GM19239 (cell line): ENCODE data around the gene CLCNKB.
"Not testable (repeated sequence)": the region's sequence is repeated elsewhere in the genome, so short reads cannot be mapped to it uniquely, and the experiment has no call there.

Experiments
- DNase-seq: peaks from one replicate; pipeline ENCODE4 v3.0.0; 2011; ENCODE audit warnings: low spot score; ENCODE audit not compliant: insufficient read length
- FAIRE-seq: peaks from 2 replicates; lab custom pipeline; 2011; peaks lifted over from hg19 to GRCh38; lab: Jason Lieb, UNC

Gene CLCNKB

DNA sequence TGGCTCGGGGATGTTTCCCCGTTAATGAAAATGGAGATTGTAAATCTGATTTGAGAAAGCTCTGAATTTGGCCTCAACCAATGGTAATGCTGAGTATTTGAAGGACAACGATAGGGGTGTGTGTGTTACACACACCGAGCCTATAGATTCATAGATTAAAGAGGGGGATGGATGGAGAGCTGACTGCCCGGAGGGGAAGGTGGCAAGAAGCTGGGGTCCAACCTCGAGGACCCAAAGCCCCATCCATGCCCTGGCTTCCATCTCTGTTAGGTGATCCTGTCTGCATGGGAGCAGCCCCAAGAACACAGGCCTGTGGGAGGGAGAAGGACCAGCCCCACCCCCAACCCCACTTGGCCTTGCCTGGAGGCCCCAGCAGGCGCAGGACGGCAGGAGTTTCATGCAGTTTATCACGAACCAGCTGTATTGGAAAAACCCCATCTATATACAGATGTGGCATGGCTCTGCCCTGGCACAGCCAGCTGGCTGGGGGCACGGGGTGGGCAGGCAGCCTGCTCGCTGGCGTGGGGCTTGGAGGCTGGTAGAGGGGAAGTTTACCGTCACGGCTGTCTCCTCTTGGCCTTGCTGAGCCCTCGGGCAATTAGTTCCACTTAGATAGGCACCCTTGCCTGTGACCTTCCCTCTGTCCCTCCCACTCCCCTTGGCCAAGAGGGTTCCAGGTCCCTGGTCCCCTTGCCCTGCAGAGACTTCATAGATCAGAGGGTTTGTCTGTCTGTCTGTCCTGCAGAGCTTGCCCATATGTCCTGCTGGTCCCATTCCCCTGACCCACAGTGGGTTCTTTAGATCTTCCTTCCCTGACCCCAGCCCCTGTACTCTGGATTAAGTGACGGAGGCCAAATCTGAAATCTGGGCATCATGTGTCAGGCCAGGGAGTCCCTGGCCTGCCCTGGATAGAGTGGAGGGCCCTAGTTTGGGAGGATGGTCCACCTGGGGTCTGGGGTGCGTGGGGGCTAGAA is 28.8 kb upstream of the CLCNKB start:
- FAIRE-seq (no peak), DNase-seq (no peak)

DNA sequence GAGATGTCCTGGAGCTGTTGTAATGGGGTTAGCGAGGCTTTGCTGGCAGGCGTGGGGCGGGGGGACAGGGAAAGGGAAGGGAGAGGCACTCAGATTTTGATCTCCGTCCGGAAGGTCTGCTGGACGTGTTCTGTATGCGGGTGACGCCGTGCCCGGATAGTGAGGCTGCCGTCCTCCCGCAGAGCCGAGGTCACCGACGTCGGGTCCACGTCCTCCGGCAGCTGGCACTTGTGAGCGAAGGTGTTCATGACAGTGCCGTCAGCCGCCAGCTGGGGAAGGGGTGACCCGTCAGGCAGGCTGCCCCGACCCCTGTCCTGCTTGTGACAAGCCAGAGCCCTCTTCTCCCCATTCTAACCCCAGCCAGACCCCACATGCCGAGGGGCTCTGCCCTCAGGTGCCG is 28.1 kb upstream of the CLCNKB start:
- no peak for DNase-seq
- no peak for FAIRE-seq

DNA sequence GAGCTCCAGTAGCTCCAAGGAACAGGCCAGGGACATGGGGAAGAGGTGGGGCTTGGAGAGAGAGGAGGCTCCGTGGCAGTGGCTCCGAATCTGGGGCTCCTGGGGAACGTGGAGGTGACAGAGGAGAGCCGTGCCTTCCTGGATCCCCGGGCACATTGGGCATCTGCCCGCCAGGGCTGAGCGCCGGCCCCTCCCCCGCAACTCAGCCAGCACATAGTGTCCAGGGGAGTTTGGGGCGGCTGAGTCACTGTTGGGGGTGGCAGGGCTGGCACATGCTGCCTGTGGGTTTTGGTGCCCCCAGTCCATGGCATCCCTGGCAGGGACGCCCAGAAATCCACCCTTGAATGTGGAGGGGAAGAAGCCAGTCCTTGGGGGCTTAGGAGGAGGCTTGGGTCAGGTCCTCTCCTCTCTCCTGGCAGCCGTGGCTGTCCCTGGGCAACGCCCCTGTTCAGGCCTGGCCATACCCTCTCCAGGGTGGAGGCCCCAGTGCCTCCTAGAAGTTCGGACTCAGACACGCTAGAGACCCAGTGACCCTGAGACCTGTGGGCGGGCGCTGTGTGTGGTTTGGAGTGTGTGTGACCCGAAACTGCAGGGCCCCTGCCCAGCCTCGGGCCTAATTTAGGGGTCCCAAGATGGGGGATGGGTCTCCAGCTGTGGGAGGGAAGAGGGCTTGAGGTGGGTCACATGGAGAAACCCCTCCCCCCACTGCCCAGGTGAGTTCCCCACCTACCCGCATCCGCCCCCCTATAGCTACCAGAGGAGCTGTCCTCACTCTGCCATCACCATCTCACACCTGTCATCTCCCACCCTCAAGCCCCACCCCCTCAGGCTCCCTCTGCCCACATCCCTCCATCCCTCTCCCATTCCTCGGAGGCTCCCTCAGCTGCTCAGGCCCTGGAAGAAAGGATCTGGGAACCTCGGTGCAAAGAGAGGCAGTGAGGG is 27.4 kb upstream of the CLCNKB start:
- no peak for FAIRE-seq
- DNase-seq, result no peak

DNA sequence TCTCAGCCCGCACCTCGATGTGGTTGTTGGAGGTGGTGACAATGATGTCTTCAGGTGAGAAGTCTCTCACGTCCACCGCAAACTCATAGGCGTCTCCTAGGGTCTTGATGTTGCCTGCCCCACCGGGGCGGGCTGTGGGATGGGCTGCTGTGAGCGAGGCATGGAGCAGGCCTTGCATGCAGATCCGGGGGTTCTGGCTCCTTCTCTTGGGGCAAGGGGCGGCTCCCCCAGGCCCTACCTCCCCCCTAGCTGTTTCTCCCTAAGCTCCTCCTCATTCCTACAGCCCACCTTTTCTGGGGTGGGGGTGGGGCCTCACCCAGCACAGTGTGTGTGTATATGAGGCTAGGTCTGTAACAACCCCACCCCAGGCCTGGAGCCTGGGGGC is 26.5 kb upstream of the CLCNKB start:
- DNase-seq (no peak), FAIRE-seq (no peak)

DNA sequence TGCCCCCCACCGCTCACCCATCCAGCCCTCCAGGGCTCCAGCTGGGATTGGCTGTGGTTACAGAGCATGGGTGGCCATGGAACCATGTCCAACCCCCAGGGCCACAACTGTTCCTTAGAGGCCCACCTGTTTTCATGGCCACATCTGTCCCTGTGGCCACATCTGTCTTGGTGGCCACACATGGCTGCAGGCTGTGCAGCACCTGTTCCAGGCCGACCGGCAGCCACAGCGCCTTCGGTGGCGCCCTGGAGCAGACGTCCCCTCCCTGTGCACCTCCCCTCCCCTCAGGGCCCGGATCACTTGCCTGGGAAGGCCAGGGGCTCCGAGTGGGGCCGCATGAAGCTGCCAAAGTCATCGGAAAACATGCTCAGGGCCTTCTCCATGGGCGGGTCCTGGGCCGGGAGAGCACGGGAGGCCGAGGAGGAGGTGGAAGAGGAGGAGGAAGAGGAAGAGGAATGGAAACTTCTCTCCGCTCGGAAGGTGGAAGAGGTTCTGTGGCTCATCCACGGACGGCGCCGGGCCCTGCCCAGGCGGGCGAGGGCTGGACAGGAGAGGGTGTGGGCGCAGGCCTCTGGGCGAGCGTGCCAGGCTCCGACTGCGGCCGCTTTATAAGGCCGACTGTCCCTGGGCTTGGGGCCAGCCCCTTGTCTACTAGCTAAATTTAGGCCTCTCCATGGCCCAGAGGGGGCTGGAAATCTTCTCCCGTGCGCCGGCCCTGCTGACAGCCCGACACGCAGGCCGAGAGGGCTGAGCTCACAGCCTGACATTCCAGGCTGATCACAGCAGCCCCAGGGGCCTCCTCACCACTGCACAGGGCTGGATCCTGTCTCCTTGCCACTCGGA is 25.9 kb upstream of the CLCNKB start, which contains the start of gene HSPB7:
HSPB7 (minus strand) TSS at position 583 of the 843 bp plus-strand sequence; CDS start at position 503, 80 bp downstream.
- DNase-seq (no peak), FAIRE-seq (no peak)

DNA sequence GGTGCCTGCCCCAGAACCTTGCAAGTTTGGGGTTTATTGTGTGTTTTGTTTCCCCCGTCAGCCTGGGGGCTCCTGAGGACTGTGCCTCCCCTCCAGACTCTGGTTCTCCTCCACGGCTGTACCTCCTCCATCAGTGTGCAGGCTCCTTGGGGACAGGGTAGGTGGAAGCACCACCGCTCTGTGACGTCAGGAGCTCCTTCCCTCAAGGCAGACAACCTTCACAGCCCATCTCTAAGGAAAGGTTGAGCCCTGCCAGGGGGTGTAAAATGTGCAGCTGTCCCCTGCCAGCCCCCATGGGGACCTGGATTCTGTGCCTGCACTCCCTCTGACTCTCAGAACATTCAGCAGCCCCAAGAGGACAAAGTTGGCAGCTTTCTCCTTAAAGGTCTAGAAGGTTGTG is 25.3 kb upstream of the CLCNKB start:
- DNase-seq (no peak), FAIRE-seq (no peak)

DNA sequence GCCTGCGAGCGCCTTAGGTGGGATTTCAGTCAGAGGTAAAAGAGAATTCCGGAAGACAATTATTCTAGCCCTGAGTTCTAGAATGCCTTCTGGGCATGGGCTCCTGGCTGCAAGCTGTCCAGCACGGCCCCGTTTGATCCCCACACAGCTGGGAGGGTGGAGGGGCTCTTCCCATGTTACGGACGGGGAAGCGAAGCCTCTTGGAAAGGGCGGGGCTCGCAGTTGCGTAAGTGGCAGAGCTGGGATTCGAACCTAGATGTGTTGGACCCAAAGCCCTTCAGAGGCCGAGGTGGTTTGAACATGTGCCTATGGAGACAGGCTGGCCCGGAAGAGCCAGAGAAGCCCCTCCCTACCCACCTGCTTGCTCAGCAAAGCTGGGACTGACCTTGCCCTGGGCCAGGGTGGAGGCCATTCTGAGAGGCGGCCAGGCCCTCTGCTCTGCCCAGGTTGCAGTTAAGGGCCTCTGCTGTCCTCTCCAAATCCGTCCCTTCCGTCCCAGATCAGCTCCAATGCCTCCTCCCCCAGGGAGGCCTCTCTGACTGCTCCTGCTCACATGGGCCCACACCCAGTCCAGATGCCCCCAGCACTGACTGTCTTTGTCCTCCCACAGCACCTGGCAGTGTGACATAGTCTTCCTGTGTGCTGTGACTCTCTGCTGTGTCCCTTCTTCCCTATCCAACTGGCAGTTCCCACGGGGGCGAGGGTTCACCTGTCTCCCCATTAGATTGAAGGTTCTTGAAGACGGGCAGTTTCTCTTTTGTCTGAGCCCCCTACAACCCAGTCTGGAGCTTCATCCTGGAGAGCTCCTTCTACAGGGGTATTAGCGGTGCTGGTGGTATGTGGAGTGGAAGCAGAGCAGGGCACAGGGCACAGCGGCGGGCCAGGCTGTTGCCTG is 24.6 kb upstream of the CLCNKB start:
- FAIRE-seq, result no peak
- DNase-seq, result no peak

DNA sequence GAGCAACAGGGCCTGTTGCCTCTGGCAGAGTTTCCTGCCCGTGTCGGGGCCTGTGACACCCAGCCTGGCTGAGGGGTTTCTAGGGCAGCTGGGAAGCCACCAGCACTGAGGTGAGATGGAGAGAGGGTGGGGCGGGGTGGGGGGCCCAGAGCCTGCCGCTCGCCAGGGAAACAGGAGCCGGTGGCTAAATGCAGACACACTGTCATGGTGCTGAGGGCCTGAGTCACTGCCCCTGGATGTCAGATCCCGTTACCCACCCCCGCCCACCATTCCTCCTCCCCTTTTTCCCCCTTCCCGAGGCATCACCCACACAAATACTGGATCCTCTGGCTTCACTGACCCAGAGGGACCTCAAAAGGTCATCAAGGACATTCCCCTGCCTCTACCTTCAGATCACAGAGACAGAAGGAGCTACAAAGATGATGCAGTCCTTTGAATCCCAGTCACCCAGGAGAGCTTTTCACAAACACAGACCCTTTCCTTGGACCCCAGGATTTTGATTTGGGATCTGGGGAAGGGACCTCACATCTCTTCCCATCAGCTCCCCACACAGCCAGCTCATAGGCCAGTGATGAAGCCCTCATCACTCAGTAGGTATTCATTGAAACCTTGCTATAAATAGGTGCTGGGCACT is 23.8 kb upstream of the CLCNKB start:
- no peak for FAIRE-seq
- DNase-seq, result no peak

DNA sequence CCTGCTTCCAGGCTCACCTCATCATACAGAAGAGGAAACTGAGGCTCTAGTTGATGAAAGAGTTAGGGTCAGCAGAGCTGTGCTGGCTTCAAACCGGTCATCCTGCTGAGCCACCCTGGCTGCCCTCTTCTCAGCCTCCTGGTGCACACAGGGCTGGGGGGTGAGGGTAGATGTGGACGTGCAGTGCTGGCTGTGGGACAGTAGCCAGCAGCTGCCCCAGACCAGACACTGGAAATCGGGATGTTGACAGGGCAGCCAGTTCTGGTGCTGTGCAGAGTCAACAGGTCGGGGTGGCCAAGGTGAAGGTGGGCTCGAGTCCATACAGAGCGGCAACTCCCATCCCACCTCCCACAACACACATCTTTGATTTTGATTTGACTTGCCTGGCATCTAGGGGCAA is 23.3 kb upstream of the CLCNKB start:
- DNase-seq (no peak), FAIRE-seq (no peak)

DNA sequence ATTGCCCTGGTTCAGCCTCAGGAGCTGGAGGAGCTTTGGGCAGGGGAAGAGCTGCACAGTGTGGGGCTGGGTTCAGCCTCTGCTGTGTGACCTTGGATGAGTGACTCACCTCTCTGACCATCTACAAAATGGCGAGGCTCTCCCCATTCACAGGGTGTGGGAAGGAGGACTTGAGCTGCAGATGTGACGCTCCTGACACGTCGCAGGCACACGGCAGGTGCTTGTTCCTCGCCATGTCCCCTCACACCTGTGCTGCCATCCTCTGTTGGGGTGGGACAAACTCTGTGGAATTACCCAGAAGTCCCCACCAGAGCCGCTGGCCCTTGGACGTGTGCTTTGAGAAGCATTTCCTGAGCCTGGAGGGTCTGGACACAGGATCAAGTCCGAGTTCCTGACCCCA is 22.7 kb upstream of the CLCNKB start:
- DNase-seq, FAIRE-seq: not testable (repeated sequence)

DNA sequence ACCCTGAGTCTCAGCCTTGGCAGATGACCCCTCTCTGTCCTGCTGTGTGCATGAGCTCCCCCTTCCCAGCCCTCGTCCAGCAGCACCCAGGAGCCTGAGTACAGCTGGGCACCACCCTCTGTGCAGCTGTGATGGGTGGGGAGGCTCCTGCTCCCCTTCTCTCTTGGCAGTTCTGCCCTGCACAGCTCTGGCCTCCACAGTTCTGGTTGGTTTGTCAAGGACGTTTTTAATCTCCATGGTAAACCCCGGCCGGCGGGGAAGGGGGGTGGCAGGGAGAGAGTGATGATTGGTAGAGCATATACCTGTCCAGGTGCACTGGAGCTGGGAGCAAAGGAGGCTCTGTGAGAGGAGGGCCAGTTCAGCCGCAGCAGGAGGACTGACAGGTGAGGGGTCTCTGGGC is 21.9 kb upstream of the CLCNKB start, which contains the start of gene CLCNKA:
CLCNKA (plus strand) TSS at position 356 of the 400 bp plus-strand sequence. CDS start 584 bp downstream, outside the sequence.
- no peak for DNase-seq
- no peak for FAIRE-seq

DNA sequence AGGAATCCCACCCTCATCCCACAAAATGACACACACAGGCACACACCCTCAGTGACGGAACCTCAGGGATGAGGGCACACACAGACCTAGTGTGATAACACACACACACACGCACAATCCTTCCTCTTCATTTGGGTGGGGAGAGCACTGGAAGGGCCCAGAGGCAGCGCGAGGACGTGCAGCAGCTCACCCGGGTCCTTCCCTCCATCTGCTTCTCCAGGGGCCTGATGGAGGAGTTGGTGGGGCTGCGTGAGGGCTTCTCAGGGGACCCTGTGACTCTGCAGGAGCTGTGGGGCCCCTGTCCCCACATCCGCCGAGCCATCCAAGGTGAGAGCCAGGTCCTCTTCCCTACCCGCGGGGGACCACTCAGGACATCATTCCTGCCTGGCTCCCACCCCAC is 21.2 kb upstream of the CLCNKB start:
- FAIRE-seq, result no peak

DNA sequence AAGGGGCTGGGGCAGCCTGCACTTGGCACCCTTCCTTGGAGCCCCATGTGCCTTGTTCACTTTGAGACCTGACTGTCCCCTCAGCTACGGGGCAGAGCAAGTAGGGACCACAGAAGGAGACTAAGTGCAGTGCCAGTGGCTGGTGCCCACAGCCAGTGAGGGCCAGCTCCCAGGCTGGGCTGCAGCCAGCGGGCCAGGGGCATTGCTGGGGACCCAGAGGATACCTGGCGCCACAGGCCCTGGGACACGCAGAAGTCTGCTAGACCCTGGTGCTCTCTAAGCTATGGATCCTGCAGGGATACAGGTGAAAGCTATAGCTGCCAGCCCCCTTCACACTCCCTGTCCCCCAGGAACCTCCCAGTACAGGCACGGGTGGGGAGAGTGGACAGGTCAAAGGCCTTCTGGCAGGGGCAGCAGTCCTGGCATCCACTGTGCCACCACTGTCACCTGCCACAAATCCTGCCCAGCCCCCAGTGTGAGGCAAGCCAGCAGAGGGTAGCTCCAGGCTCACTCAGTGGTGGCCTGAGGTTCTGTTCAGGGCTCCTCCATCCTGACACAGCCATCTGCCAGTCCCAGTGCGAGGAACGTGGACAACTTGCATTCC is 20.4 kb upstream of the CLCNKB start:
- DNase-seq, result no peak
- FAIRE-seq, result no peak

More for the DNA sequence above, 21.2 kb upstream of the CLCNKB start:
- DNase-seq, result no peak

DNA sequence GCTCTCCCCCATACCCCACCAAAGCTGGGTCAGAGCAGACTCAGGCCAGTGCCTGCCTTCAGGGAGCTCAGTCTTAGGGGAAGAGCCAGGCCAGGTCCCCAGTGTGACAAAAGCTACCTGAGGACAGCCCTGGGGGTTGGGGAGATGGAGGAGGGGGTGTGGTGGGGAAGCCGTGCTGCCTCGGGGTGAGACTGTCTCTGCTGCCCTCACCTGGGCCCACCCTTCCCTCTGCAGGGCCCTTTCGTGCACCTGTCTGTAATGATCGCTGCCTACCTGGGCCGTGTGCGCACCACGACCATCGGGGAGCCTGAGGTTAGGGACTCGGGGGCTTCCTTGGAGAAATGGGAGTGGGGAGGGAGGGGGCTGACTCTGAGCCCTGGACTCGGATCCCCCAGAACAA is 17.3 kb upstream of the CLCNKB start:
- not testable (repeated sequence) for FAIRE-seq, DNase-seq

DNA sequence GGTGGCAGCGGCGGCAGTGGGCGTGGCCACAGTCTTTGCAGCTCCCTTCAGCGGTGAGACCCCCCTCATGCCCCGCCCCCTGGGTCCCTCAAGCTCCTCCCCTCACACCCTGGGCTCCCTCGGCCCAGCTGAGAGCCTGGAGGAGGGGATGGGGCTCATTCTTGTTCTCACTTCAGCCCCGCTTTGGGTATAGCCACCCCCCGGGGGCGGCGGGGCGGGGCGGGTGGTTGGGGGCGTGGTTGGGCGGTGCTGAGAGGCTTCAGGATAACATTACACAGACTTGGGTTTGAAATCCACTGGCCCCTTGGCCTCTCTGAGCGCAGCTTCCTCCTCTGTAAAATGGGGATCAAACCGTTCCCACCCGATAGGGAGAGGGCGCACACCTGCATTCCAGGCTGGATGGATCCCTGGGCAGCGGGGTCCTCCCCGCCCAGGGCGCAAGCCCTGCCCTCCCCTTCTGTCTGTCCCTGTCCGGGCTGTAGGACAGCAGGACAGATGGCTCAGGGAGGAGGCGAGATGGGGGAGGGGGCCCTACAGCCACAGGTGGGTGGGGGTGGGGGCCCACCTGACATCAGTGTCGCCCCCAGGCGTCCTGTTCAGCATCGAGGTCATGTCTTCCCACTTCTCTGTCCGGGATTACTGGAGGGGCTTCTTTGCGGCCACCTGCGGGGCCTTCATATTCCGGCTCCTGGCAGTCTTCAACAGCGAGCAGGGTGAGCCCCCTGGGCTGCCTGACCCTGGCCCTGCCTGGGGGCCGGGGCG is 16.7 kb upstream of the CLCNKB start:
- DNase-seq (no peak), FAIRE-seq (no peak)

DNA sequence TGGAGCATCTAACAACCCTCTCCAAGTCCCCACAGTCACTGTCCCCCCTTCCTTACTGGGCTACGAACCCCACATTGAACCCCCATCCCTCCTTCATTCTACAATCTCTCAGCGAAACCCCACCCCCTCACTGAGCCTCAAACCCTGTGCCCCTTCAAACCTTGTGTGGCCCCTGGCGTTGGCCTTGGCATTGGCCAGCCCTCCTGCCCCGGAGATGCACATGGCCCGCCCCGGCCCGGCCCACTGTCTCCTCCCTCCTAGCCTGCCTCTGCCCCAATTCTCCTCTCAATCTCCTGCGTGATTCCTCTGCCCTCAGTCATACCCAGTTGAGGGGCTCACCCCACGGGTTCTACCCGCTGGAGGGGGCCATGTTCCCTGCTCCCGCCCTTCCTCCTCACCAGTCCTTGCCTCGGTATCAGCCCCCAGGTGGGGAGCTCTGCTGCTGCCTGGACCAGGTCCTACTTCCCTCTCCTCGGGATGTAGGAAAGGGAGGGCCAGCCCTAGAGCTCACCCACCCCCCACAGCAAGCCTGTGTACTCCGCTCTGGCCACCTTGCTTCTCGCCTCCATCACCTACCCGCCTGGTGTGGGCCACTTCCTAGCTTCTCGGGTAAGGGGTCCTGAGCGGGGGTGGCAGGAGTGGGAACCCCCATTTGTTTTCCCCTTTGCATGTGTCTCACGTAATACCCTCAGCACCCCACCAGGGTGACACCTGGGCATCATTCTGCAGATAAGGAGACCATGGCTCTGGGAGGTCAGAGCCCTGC is 15.2 kb upstream of the CLCNKB start:
- DNase-seq, result no peak
- FAIRE-seq, result no peak

DNA sequence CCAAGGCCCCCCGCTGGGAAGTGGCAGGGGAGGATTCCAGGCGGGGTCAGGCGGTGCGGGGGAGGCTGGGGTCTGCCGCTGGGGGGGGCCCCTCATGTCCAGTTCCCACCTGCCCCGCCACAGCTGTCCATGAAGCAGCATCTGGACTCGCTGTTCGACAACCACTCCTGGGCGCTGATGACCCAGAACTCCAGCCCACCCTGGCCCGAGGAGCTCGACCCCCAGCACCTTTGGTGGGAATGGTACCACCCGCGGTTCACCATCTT is 14.6 kb upstream of the CLCNKB start:
- not testable (repeated sequence) for FAIRE-seq, DNase-seq
